SJSA1 (cell line): Measurements from ENCODE around the gene HEATR1. TPM values are rescaled to one million over a fixed set of nuclear protein-coding genes. Genes with fewer than 3 reads are reported as not detected.

Source experiments
- DNase-seq, 2 experiments: peaks; one replicate each; pipeline ENCODE4 v3.0.0-alpha.2; 2015 to 2020; ENCODE audit warnings: low spot score in 2 of 2, low read depth in 1 of 2
- H3K27ac ChIP-seq: fragments of 250-450 bp; sonication (Bioruptor Pico); 2 replicates; pipeline ENCODE4 v1.5.1; 2020; ENCODE audit warnings: mild to moderate bottlenecking, moderate library complexity
- H3K27me3 ChIP-seq: fragments of 250-450 bp; sonication (Bioruptor Pico); replicated peaks from 2 replicates; pipeline ENCODE4 v1.5.1; 2020; ENCODE audit warnings: mild to moderate bottlenecking, moderate library complexity
- H3K36me3 ChIP-seq: fragments of 250-450 bp; sonication (Bioruptor Pico); 2 replicates; pipeline ENCODE4 v1.5.1; 2020; ENCODE audit warnings: mild to moderate bottlenecking
- H3K4me1 ChIP-seq: fragments of 250-450 bp; sonication (Bioruptor Pico); replicated peaks from 2 replicates; pipeline ENCODE4 v1.6.1; 2021; ENCODE audit warnings: mild to moderate bottlenecking
- H3K4me3 ChIP-seq: fragments of 250-450 bp; sonication (Bioruptor Pico); 2 replicates; pipeline ENCODE4 v1.5.1; 2020; ENCODE audit warnings: mild to moderate bottlenecking
- H3K9me3 ChIP-seq: fragments of 250-450 bp; sonication (Bioruptor Pico); replicated peaks from 2 replicates; pipeline ENCODE4 v1.5.1; 2020; ENCODE audit warnings: mild to moderate bottlenecking
- total RNA-seq: library from RNA; depleted of rRNA; stranded (reverse); fragments of >200 nt; shearing (Covaris generic); gene quantifications from 2 replicates; pipeline ENCODE4 v1.2.3, GENCODE V29; 2014; rRNA removed

Gene HEATR1
- total RNA-seq, 1 experiment from 2014 or later: 25.3 TPM

DNA sequence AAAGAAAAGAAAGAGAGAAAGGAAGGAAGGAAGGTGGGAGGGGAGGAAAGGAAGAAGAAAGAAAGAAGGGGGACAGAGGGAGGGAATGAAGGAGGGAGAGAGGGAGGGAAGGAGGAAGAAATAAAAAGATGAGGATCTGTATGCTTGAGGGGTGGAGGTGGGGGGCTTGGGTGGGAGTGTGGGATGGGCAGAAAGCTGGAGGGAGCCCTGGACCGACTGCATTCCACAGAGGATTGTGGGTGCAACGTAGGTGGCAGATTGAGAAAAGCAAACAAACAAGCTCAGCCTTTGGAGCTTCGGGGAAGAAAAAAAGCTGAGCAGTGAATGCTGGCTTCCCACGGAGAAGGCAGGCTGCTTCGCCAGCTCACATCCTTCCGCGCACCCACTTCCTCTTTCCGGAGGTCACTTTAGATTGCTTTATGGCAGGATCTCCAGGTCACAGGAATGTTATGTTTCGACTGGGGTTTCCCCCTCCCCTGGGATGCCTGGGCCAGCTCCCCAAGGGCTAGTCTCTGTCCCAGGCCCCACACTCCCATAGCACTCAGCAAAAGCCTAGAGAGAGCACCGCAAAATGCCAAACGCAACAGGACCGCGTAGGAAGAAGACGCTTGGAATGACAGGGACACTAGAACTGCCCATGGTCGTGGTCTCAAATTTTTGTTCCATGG, 101.2 kb downstream of the HEATR1 start:
- no peaks in the 10 kb centered on the region for H3K27me3 ChIP-seq
- peak overlapping the region; percentile 8 for H3K4me3 ChIP-seq
- peaks cover 31% of the 10 kb centered on the region for H3K4me1 ChIP-seq
- H3K9me3 ChIP-seq: no peaks in the 10 kb centered on the region
- peak overlapping the region; percentile 87 for H3K27ac ChIP-seq
- H3K36me3 ChIP-seq: no peaks in the 10 kb centered on the region
- peak; percentile 95 to 96 for DNase-seq

DNA sequence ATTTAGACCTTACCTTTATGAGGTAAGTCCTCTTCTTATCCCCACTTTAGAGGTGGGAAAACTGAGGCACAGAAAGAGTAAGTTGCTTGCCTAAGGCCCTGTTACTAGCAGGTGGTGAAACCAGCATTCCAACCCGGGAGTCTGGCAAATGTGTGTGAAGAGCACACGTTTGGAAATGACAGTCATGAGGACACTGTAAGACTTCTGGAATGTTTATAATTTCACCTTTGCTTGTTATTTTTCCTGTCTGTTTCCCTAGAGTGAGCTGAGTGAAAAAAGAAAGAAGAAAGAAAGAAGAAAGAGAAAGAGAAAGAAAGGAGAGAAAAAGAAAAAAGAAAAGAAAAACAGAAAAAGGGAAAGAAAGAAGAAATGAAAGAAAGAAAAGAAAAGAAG, 101.7 kb downstream of the HEATR1 start:
- Histone ChIP-seq H3K4me3 (no peak overlapping the region), H3K27ac (peak overlapping the region; percentile 87), H3K9me3 (no peaks in the 10 kb centered on the region), H3K27me3 (no peaks in the 10 kb centered on the region), H3K36me3 (no peaks in the 10 kb centered on the region), H3K4me1 (peaks cover 27% of the 10 kb centered on the region)
- DNase-seq: peak; percentile 74 to 75

DNA sequence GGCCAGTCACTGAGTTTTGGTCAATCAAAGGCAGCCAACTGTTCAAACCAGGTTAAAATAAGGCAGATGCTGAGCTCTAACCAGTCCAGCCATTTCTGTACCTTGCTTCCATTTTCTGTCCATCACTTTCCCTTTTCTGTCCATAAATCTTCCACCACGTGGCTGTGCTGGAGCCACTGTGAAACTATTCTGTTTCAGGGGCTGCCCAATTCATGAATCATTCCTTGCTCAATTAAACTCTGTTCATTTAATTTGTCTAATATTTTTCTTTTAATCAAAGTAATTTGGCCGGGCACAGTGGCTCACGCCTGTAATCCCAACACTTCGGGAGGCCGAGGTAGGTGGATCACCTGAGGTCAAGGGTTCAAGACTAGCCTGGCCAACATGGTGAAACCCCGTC, 103.2 kb downstream of the HEATR1 start:
- Histone ChIP-seq H3K9me3 (no peaks in the 10 kb centered on the region), H3K27me3 (no peaks in the 10 kb centered on the region), H3K27ac (no peak overlapping the region), H3K36me3 (no peaks in the 10 kb centered on the region), H3K4me3 (no peak overlapping the region), H3K4me1 (peaks cover 24% of the 10 kb centered on the region)
- no peak for DNase-seq

Other genes starting within 250 kb of the HEATR1 start
- gene EDARADD, start 210.2 kb downstream of the HEATR1 start, total RNA-seq: not detected in 2 replicates
- gene LGALS8, start 80.5 kb downstream of the HEATR1 start, total RNA-seq: 29.3 and 47.7 TPM in 2 replicates
- gene ACTN2, start 82.0 kb upstream of the HEATR1 start, total RNA-seq: not detected in 2 replicates
- 24.1 and 26.0 TPM in 2 replicates for gene MTR, start 190.8 kb upstream of the HEATR1 start, total RNA-seq